GM18498 (cell line): ENCODE measurements around the gene NACA.
"Not testable (repeated sequence)": the region's sequence is repeated elsewhere in the genome, so short reads cannot be mapped to it uniquely, and the experiment has no call there.

Experiments used
- ATAC-seq: cut with Tn5 transposase; IDR thresholded peaks from one replicate; pipeline ENCODE4 v1.9.1; 2021; ENCODE audit warnings: mild to moderate bottlenecking, moderate library complexity; ENCODE audit not compliant: unreplicated experiment

NACA gene

DNA sequence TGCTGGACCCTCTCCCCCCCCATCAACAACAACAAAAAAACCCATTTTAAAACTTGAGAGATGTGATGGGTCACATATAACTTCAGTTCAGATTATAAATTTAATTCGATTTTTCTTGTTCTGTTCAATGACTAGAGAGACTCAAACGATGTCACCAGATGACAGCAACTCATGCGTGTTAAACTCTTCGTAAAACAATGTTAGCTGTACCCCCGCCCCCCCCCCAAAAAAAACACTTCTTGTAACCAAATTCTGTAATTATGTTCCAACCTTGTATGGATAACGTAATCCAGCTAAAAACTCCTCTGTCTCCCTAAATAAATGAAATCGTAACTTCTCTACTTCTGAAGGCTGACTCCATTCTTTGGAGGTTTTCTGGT is 614 bp upstream of the NACA start:
- no peak for ATAC-seq

GRCh38 chr12:56724701-56724971 is 463 bp downstream of the NACA start:
- ATAC-seq, result no peak

DNA sequence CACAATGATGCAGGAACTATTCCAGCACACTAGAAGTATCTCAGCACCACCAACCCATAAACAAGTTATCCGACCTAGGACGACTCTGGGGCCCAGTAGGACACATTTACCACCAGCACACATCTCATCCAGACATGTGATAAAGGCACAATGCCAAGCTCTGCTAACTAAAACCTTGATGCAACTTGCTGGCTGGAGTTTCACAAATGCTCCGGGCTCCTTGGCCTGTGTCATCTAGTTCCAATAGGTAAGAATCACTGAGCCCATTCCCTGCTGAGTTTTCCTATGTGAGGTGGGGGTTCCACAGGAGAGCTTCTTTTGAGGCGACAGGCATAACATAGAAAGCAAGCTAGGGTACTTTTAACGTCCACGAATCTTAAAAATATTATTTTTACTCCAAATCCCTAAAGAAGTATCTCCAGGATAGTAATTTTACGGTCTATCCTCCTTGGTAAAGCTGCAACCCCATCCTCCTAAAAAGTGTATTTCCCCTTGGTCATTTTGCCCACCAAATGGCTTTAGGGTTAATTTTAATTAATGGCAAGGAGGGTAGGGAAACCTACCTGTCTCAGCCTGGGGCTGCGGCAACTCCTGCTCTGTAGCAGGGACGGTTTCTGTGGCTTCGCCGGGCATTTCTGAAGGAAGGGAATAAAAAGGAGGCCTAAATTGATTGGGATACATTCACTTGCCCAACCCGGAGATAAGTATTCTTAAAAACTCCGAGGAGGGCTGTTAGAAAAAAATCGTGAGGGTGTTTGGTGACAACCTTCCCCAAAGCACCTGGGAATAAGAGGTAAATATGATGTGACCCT is 1.0 kb downstream of the NACA start:
- ATAC-seq, result no peak

- ATAC-seq, result no peak
These were observed 1.7 kb downstream of the NACA start for GRCh38 chr12:56723352-56723751.

DNA sequence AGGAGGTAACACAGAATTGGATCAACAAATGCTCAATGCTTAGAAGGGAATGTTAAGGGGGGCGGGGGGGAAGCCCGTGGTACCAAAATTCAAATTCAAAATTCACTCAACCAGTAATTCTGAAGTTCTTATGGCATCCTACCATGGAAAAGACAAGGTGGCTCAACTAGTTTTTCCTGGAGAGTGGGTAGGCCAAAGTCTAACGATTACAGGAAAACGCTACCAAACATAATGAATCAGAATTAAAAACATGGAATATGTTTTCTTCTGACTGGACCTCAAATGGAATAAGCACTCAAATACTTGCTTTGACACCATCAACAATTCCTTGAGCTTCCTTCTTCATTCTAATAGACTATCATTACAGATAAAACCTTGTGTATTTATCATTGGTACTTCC is 2.3 kb downstream of the NACA start:
- no peak for ATAC-seq

DNA sequence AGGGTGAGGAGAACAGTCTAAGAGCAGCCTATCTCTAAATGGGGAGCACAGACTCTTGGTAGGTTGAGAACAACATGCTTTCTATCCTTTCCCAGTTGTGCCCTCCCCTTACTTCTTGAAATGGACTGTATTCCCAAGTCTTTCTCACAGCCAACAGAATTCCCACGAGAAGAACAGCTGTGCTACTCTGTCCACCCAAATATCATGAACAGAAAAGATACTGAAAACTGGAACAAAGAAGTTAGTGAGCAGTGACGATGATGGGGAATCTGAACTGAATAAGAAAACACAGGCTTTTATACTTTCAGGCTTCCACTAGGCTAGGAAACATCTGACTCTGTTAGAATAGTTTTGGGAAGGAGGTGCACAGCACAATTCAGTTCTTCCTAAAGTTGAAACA is 3.4 kb downstream of the NACA start:
- ATAC-seq, result no peak

- no peak for ATAC-seq
These were observed 3.9 kb downstream of the NACA start for GRCh38 chr12:56721216-56721615.

GRCh38 chr12:56720731-56721151 is 4.4 kb downstream of the NACA start:
- ATAC-seq, result no peak

GRCh38 chr12:56719056-56719455 is 6.0 kb downstream of the NACA start:
- no peak for ATAC-seq

DNA sequence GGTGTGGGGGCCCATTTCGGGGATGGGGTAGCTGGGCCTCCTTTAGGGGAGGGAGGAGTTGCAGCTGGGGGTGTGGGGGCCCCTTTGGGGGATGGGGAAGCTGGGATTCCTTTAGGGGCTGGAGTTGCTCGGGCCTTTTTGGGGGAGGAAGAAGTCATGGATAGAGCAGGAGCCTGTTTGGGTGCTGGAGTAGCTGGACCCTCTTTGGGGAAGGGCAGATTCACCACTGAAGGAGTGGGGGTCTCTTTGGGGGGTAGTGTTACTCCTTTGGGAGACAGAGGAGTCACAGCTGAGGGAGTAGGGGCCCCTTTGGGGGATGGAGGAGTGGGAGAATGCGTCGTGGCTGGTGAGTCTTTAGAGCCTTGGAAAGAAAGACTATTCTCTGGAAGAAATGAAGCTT is 6.5 kb downstream of the NACA start:
- ATAC-seq, result no peak

DNA sequence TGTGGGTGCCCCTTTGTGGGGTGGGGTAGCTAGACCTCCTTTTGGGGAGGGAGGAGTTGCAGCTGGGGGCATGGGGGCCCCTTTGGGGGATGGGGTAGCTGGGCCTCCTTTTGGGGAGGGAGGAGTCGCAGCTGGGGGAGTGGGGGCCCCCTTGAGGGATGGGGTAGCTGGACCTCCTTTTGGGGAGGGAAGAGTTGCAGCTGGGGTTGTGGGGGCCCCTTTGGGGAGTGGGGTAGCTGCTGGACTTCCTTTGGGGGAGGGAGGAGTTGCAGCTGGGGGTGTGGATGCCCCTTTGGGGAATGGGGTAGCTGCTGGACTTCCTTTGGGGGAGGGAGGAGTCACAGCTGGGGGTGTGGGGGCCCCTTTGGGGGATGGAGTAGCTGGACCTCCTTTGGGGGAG is 7.0 kb downstream of the NACA start:
- no peak for ATAC-seq

GRCh38 chr12:56716933-56717880 is 7.9 kb downstream of the NACA start:
- ATAC-seq, result no peak

GRCh38 chr12:56716458-56716857 is 8.6 kb downstream of the NACA start:
- ATAC-seq, result no peak

DNA sequence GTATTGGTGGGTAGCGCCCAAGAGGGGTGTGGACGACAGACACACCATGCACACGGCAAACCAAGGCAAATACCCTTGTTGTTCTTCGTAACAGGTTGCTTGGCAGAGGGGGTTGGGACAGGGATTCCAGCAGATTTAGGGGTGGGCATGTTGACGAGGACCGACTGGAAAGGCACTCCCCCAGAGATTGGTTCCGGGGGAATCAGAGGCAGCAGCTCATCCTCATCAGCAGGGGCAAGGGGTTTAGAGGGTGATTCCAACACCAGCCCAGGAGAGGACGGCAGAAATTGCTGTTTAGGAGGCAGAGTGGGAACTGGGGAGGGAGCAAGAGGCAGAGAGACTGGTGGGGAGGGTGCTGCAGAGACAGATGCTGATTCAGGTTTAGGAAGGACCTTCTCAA is 9.3 kb downstream of the NACA start:
- ATAC-seq, result no peak

DNA sequence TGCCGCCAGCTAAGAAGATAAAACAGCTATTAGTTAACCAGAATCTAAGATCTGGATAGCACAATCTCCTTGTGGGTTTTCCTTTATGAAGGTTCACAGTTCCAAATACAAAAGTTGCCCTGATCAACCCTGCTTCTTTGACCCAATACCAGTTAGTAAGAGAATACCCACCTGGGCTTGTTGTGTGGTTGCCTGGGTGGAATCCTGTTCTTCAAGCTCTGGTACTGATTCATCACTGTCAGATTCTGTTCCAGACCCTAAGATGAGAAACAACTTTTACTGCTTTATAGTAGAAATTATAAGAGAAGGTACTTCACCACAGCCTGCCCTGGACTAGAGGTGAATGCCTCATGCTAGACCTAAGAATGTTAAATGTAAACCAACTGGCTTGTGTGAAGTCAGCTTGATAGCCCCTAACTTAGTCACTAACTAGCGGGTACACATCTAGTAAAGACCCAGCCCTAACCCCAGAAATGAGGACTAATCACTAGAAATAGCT is 10.6 kb downstream of the NACA start:
- no peak for ATAC-seq

GRCh38 chr12:56713345-56713744 is 11.8 kb downstream of the NACA start:
- ATAC-seq, result no peak

- ATAC-seq, result no peak
These were observed 15.2 kb downstream of the NACA start for GRCh38 chr12:56709759-56710376.

GRCh38 chr12:56704522-56704921 is 20.6 kb downstream of the NACA start:
- ATAC-seq, result not testable (repeated sequence)

GRCh38 chr12:56699020-56699661 is 26.0 kb downstream of the NACA start:
- ATAC-seq, result no peak

DNA sequence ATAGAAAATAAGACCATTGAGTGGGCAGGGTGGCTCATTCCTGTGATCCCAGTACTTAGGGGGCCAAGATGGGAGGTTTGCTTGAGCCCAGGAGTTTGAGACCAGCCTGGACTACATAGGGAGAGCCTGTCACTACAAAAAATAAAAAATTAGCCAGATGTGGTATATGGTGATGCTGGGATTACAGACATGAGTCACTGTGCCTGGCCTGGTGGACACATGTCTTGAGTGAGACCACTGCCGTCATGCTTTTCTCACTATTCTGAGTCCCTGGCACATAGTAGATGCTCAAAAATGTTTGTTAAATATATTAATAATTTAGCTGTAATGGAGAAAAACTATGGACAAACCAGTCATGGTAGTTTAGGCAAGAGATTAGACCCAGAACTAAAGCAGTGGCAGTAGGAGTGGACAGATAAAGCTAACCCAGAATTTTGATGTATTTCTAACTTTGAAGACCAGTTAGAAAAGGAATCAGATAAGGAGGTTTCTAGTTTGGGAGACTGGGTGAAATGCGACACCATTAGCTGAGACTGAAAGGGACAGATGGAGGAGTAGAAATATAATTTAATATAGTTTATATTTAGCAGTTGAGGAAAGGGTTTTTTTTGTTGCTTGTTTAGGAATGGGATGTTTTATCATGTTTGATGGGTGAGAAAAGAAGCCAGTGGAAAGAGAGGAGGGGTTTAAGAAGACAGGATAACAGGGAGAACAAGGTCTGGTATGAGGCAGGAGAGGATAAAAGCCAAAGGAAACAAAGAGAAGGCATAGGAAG is 29.6 kb downstream of the NACA start:
- no peak for ATAC-seq
